ENCODE measurements around the gene ATN1.

The ATN1 gene

GRCh38 chr12:6967651-6968100 lies 39.9 kb downstream of the ATN1 start:
- Histone ChIP-seq H3K9ac (ENCODE audit: low read length) (no peak overlapping the region), H3K27ac (ENCODE audit: low read depth, low read length) (no peak overlapping the region), H3K36me3 (ENCODE audit: control insufficient read depth, insufficient read depth, low read length) (peaks cover 29% of the 10 kb centered on the region), H3K4me3 (ENCODE audit: low read length) (no peak overlapping the region), H3K4me1 (ENCODE audit: control insufficient read depth, insufficient read depth, low read length) (peaks cover 16% of the 10 kb centered on the region), H3K27me3 (ENCODE audit: control insufficient read depth, insufficient read depth, low read length) (no peaks in the 10 kb centered on the region)

GRCh38 chr12:6968426-6968825 lies 40.7 kb downstream of the ATN1 start:
- Histone ChIP-seq H3K36me3 (ENCODE audit: control insufficient read depth, insufficient read depth, low read length) (peaks cover 29% of the 10 kb centered on the region), H3K4me1 (ENCODE audit: control insufficient read depth, insufficient read depth, low read length) (peaks cover 16% of the 10 kb centered on the region), H3K4me3 (ENCODE audit: low read length) (no peak overlapping the region), H3K9ac (ENCODE audit: low read length) (no peak overlapping the region), H3K27ac (ENCODE audit: low read depth, low read length) (no peak overlapping the region), H3K27me3 (ENCODE audit: control insufficient read depth, insufficient read depth, low read length) (no peaks in the 10 kb centered on the region)

GRCh38 chr12:6970096-6970527 lies 42.4 kb downstream of the ATN1 start:
- Histone ChIP-seq H3K27me3 (ENCODE audit: control insufficient read depth, insufficient read depth, low read length) (no peaks in the 10 kb centered on the region), H3K9ac (ENCODE audit: low read length) (peak overlapping the region; percentile 91), H3K4me3 (ENCODE audit: low read length) (peak overlapping the region; percentile 93), H3K4me1 (ENCODE audit: control insufficient read depth, insufficient read depth, low read length) (peaks cover 11% of the 10 kb centered on the region), H3K27ac (ENCODE audit: low read depth, low read length) (peak overlapping the region; percentile 90), H3K36me3 (ENCODE audit: control insufficient read depth, insufficient read depth, low read length) (peaks cover 41% of the 10 kb centered on the region)

GRCh38 chr12:6974180-6974579 lies 46.4 kb downstream of the ATN1 start:
- peaks cover 9% of the 10 kb centered on the region for H3K4me1 ChIP-seq (ENCODE audit: control insufficient read depth, insufficient read depth, low read length)
- no peak overlapping the region for H3K27ac ChIP-seq (ENCODE audit: low read depth, low read length)
- no peak overlapping the region for H3K4me3 ChIP-seq (ENCODE audit: low read length)
- no peak overlapping the region for H3K9ac ChIP-seq (ENCODE audit: low read length)
- no peaks in the 10 kb centered on the region for H3K27me3 ChIP-seq (ENCODE audit: control insufficient read depth, insufficient read depth, low read length)
- H3K36me3 ChIP-seq (ENCODE audit: control insufficient read depth, insufficient read depth, low read length), result peaks cover 48% of the 10 kb centered on the region

- Histone ChIP-seq H3K9ac (ENCODE audit: low read length) (no peak overlapping the region), H3K4me1 (ENCODE audit: control insufficient read depth, insufficient read depth, low read length) (peaks cover 3% of the 10 kb centered on the region), H3K36me3 (ENCODE audit: control insufficient read depth, insufficient read depth, low read length) (peaks cover 55% of the 10 kb centered on the region), H3K4me3 (ENCODE audit: low read length) (no peak overlapping the region), H3K27ac (ENCODE audit: low read depth, low read length) (no peak overlapping the region), H3K27me3 (ENCODE audit: control insufficient read depth, insufficient read depth, low read length) (no peaks in the 10 kb centered on the region)
Observed at GRCh38 chr12:6975297-6976032, 47.7 kb downstream of the ATN1 start.

- Histone ChIP-seq H3K27ac (ENCODE audit: low read depth, low read length) (no peak overlapping the region), H3K4me1 (ENCODE audit: control insufficient read depth, insufficient read depth, low read length) (no peaks in the 10 kb centered on the region), H3K4me3 (ENCODE audit: low read length) (no peak overlapping the region), H3K36me3 (ENCODE audit: control insufficient read depth, insufficient read depth, low read length) (peaks cover 74% of the 10 kb centered on the region), H3K27me3 (ENCODE audit: control insufficient read depth, insufficient read depth, low read length) (no peaks in the 10 kb centered on the region), H3K9ac (ENCODE audit: low read length) (no peak overlapping the region)
Observed at GRCh38 chr12:6977653-6978052, 49.9 kb downstream of the ATN1 start.

- no peak overlapping the region for H3K27ac ChIP-seq (ENCODE audit: low read depth, low read length)
- peaks cover 74% of the 10 kb centered on the region for H3K36me3 ChIP-seq (ENCODE audit: control insufficient read depth, insufficient read depth, low read length)
- H3K4me1 ChIP-seq (ENCODE audit: control insufficient read depth, insufficient read depth, low read length), result no peaks in the 10 kb centered on the region
Observed at GRCh38 chr12:6978188-6978587, 50.4 kb downstream of the ATN1 start.

GRCh38 chr12:6978611-6979011 lies 50.9 kb downstream of the ATN1 start:
- Histone ChIP-seq H3K27ac (ENCODE audit: low read depth, low read length) (no peak overlapping the region), H3K27me3 (ENCODE audit: control insufficient read depth, insufficient read depth, low read length) (no peaks in the 10 kb centered on the region), H3K36me3 (ENCODE audit: control insufficient read depth, insufficient read depth, low read length) (peaks cover 74% of the 10 kb centered on the region), H3K4me1 (ENCODE audit: control insufficient read depth, insufficient read depth, low read length) (no peaks in the 10 kb centered on the region), H3K4me3 (ENCODE audit: low read length) (no peak overlapping the region), H3K9ac (ENCODE audit: low read length) (no peak overlapping the region)

More at GRCh38 chr12:6978188-6978587, 50.4 kb downstream of the ATN1 start:
- no peaks in the 10 kb centered on the region for H3K27me3 ChIP-seq (ENCODE audit: control insufficient read depth, insufficient read depth, low read length)
- H3K9ac ChIP-seq (ENCODE audit: low read length), result no peak overlapping the region
- no peak overlapping the region for H3K4me3 ChIP-seq (ENCODE audit: low read length)

GRCh38 chr12:6979021-6979420 lies 51.3 kb downstream of the ATN1 start:
- H3K27ac ChIP-seq (ENCODE audit: low read depth, low read length), result no peak overlapping the region

GRCh38 chr12:6979453-6979852 lies 51.7 kb downstream of the ATN1 start:
- Histone ChIP-seq H3K36me3 (ENCODE audit: control insufficient read depth, insufficient read depth, low read length) (peaks cover 69% of the 10 kb centered on the region), H3K4me1 (ENCODE audit: control insufficient read depth, insufficient read depth, low read length) (no peaks in the 10 kb centered on the region), H3K4me3 (ENCODE audit: low read length) (no peak overlapping the region), H3K27ac (ENCODE audit: low read depth, low read length) (no peak overlapping the region), H3K9ac (ENCODE audit: low read length) (no peak overlapping the region), H3K27me3 (ENCODE audit: control insufficient read depth, insufficient read depth, low read length) (no peaks in the 10 kb centered on the region)

More at GRCh38 chr12:6979021-6979420, 51.3 kb downstream of the ATN1 start:
- no peaks in the 10 kb centered on the region for H3K4me1 ChIP-seq (ENCODE audit: control insufficient read depth, insufficient read depth, low read length)
- no peak overlapping the region for H3K4me3 ChIP-seq (ENCODE audit: low read length)
- no peaks in the 10 kb centered on the region for H3K27me3 ChIP-seq (ENCODE audit: control insufficient read depth, insufficient read depth, low read length)
- peaks cover 74% of the 10 kb centered on the region for H3K36me3 ChIP-seq (ENCODE audit: control insufficient read depth, insufficient read depth, low read length)
- no peak overlapping the region for H3K9ac ChIP-seq (ENCODE audit: low read length)

GRCh38 chr12:6980075-6980474 lies 52.3 kb downstream of the ATN1 start:
- H3K9ac ChIP-seq (ENCODE audit: low read length), result no peak overlapping the region
- no peak overlapping the region for H3K4me3 ChIP-seq (ENCODE audit: low read length)
- H3K27me3 ChIP-seq (ENCODE audit: control insufficient read depth, insufficient read depth, low read length), result no peaks in the 10 kb centered on the region
- no peaks in the 10 kb centered on the region for H3K4me1 ChIP-seq (ENCODE audit: control insufficient read depth, insufficient read depth, low read length)
- H3K27ac ChIP-seq (ENCODE audit: low read depth, low read length), result no peak overlapping the region
- H3K36me3 ChIP-seq (ENCODE audit: control insufficient read depth, insufficient read depth, low read length), result peaks cover 63% of the 10 kb centered on the region

- Histone ChIP-seq H3K4me3 (ENCODE audit: low read length) (no peak overlapping the region), H3K9ac (ENCODE audit: low read length) (no peak overlapping the region), H3K27ac (ENCODE audit: low read depth, low read length) (no peak overlapping the region), H3K4me1 (ENCODE audit: control insufficient read depth, insufficient read depth, low read length) (no peaks in the 10 kb centered on the region), H3K36me3 (ENCODE audit: control insufficient read depth, insufficient read depth, low read length) (peaks cover 56% of the 10 kb centered on the region), H3K27me3 (ENCODE audit: control insufficient read depth, insufficient read depth, low read length) (no peaks in the 10 kb centered on the region)
Observed at GRCh38 chr12:6980740-6981139, 53.0 kb downstream of the ATN1 start.
